ENCODE data around the gene CRTAC1.
A peak's percentile ranks its signal among the peaks of the same experiment; 100 is the strongest.
"Not testable (repeated sequence)": the region's sequence is repeated elsewhere in the genome, so short reads cannot be mapped to it uniquely, and the experiment has no call there.

Gene CRTAC1

DNA sequence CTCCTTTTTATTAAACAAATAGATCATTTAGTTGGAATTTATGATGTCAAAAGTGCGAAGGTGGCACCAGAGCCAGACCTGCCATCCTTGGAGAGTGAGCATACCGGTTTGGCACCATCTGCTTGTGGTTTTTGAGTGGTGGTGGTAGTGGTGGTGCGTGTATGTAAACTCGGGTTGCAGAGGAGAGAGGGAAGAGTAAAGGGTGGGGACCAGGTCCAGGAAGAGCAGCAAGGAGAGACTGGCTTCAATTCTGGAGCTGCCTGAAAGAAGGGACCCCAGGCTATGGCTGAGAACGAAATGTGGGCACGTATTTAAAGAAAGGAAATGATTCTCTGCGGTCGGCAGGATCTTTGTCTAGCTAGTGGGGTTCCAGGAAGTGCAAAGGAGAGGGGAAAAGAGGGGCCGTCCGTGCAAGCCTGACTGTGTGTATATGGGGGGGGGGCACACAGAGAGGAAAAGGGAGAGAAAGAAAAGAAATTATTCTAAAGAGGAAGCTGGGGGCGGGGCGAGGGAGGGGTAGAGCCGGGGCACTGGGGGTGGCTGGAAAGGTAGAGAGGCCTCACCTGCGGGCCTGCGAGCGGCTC lies 181.2 kb downstream of the CRTAC1 start:
- H2AFZ ChIP-seq (ENCODE audit: low read depth, low read length): no peak overlapping the region
- no peaks in the 10 kb centered on the region for H3K36me3 ChIP-seq (ENCODE audit: control insufficient read depth in 1 of 2, insufficient read depth in 2 of 2, low read depth in 1 of 2, low read length in 2 of 2)
- no peaks in the 10 kb centered on the region for H3K79me1 ChIP-seq (replicated peaks; ENCODE audit: low read length, poor library complexity, severe bottlenecking)
- no peak for DNase-seq
- H3K4ac ChIP-seq (ENCODE audit: low read depth in 1 of 2, low read length in 2 of 2): no peak overlapping the region
- peak overlapping the region; percentile 88 for H3K4me2 ChIP-seq (ENCODE audit: low read length, poor library complexity, severe bottlenecking)
- no peaks in the 10 kb centered on the region for H3K9me3 ChIP-seq (ENCODE audit: control insufficient read depth, low read length)
- H3K4me3 ChIP-seq (ENCODE audit: insufficient read depth in 1 of 2, low read depth in 1 of 2, low read length in 2 of 2): peak overlapping the region; percentile 48 to 56
- H2BK15ac ChIP-seq (ENCODE audit: low read depth, poor library complexity, severe bottlenecking): no peak overlapping the region
- no peak overlapping the region for H4K8ac ChIP-seq (ENCODE audit: low read length)
- H3K14ac ChIP-seq (ENCODE audit: low read length in 2 of 2): peak overlapping the region in 1 of 2 experiments; percentile 7
- H3K4me1 ChIP-seq (ENCODE audit: control insufficient read depth, insufficient read depth, low read depth, low read length): peaks cover 11% of the 10 kb centered on the region
- H3K9ac ChIP-seq (ENCODE audit: low read length): no peak overlapping the region
- no peak overlapping the region for H2AK5ac ChIP-seq (ENCODE audit: low read length, severe bottlenecking)
- H2BK12ac ChIP-seq (ENCODE audit: low read length in 2 of 2): no peak overlapping the region
- H2BK5ac ChIP-seq (ENCODE audit: low read depth, low read length, poor library complexity, severe bottlenecking): no peak overlapping the region
- no peak overlapping the region for H2BK120ac ChIP-seq (ENCODE audit: low read depth, low read length)
- H3K27me3 ChIP-seq (ENCODE audit: control insufficient read depth in 1 of 2, insufficient read depth in 1 of 2, low read length in 2 of 2): peaks cover 58 to 75% of the 10 kb centered on the region in 2 experiments
- WGBS: 12% methylated on average over 16 of the region's 16 CpGs
- no peak overlapping the region for H3K27ac ChIP-seq (ENCODE audit: low read length, poor library complexity, severe bottlenecking)
- H3K23ac ChIP-seq (ENCODE audit: low read length in 2 of 2): no peak overlapping the region
- no peak overlapping the region for H4K91ac ChIP-seq (ENCODE audit: low read length)
- no peak overlapping the region for H3K18ac ChIP-seq (ENCODE audit: low read depth in 1 of 2, low read length in 2 of 2)

DNA sequence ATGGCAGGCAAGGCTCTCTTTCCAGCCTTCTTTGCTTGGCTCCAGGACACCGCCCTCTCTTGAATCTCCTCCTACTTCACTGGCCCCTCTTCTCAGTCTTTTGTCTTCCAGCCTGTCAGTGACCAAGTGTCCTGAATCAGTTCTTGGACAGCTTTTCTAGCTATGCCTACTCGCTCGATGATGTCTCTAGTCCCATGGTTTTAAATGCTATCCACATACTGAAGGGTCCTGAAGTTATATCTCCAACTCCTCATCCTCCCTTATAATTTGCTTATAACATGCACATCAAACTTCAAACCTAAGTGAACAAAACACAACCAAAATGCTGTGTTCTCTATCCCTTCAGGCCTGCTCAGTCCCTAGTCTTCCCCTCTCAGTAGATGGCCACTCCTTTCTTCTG lies 185.7 kb downstream of the CRTAC1 start:
- Histone ChIP-seq H2AFZ (ENCODE audit: low read depth, low read length) (no peak overlapping the region), H3K18ac (ENCODE audit: low read depth in 1 of 2, low read length in 2 of 2) (no peak overlapping the region), H4K91ac (ENCODE audit: low read length) (no peak overlapping the region), H3K9me3 (ENCODE audit: control insufficient read depth, low read length) (no peaks in the 10 kb centered on the region), H4K8ac (ENCODE audit: low read length) (no peak overlapping the region), H2BK15ac (ENCODE audit: low read depth, poor library complexity, severe bottlenecking) (no peak overlapping the region), H3K4me3 (ENCODE audit: insufficient read depth in 1 of 2, low read depth in 1 of 2, low read length in 2 of 2) (no peak overlapping the region), H3K36me3 (ENCODE audit: control insufficient read depth in 1 of 2, insufficient read depth in 2 of 2, low read depth in 1 of 2, low read length in 2 of 2) (no peaks in the 10 kb centered on the region), H3K9ac (ENCODE audit: low read length) (no peak overlapping the region), H3K4ac (ENCODE audit: low read depth in 1 of 2, low read length in 2 of 2) (no peak overlapping the region), H2BK120ac (ENCODE audit: low read depth, low read length) (no peak overlapping the region), H3K23ac (ENCODE audit: low read length in 2 of 2) (no peak overlapping the region), H2BK12ac (ENCODE audit: low read length in 2 of 2) (no peak overlapping the region), H3K4me1 (ENCODE audit: control insufficient read depth, insufficient read depth, low read depth, low read length) (peaks cover 12% of the 10 kb centered on the region), H3K27ac (ENCODE audit: low read length, poor library complexity, severe bottlenecking) (no peak overlapping the region), H3K27me3 (ENCODE audit: control insufficient read depth in 1 of 2, insufficient read depth in 1 of 2, low read length in 2 of 2) (peaks cover 18 to 43% of the 10 kb centered on the region in 2 experiments), H2AK5ac (ENCODE audit: low read length, severe bottlenecking) (no peak overlapping the region), H3K79me1 (replicated peaks; ENCODE audit: low read length, poor library complexity, severe bottlenecking) (no peaks in the 10 kb centered on the region), H3K14ac (ENCODE audit: low read length in 2 of 2) (no peak overlapping the region), H2BK5ac (ENCODE audit: low read depth, low read length, poor library complexity, severe bottlenecking) (no peak overlapping the region), H3K4me2 (ENCODE audit: low read length, poor library complexity, severe bottlenecking) (no peak overlapping the region)
- whole genome bisulfite sequencing: 92% methylated on average over 3 of the region's 3 CpGs
- DNase-seq: no peak

DNA sequence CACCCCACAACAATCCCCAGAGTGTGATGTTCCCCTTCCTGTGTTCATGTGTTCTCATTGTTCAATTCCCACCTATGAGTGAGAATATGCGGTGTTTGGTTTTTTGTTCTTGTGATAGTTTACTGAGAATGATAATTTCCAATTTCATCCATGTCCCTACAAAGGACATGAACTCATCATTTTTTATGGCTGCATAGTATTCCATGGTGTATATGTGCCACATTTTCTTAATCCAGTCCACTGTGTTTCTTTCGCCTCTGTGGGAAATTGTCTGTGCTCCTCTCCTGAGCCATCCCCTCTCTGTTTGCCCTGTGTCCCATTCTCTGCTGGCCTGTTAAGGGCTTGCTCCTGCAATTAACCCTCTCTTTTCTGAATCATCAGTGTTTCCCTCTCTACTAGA lies 186.4 kb downstream of the CRTAC1 start:
- H3K4me3 ChIP-seq (ENCODE audit: insufficient read depth in 1 of 2, low read depth in 1 of 2, low read length in 2 of 2); H2BK12ac ChIP-seq (ENCODE audit: low read length in 2 of 2); H3K79me1 ChIP-seq (replicated peaks; ENCODE audit: low read length, poor library complexity, severe bottlenecking); H3K23ac ChIP-seq (ENCODE audit: low read length in 2 of 2); H4K91ac ChIP-seq (ENCODE audit: low read length); H2AFZ ChIP-seq (ENCODE audit: low read depth, low read length); DNase-seq; H3K27ac ChIP-seq (ENCODE audit: low read length, poor library complexity, severe bottlenecking); H3K4me1 ChIP-seq (ENCODE audit: control insufficient read depth, insufficient read depth, low read depth, low read length); H3K14ac ChIP-seq (ENCODE audit: low read length in 2 of 2); H3K36me3 ChIP-seq (ENCODE audit: control insufficient read depth in 1 of 2, insufficient read depth in 2 of 2, low read depth in 1 of 2, low read length in 2 of 2); H2BK120ac ChIP-seq (ENCODE audit: low read depth, low read length); H2AK5ac ChIP-seq (ENCODE audit: low read length, severe bottlenecking); H2BK5ac ChIP-seq (ENCODE audit: low read depth, low read length, poor library complexity, severe bottlenecking); H3K4ac ChIP-seq (ENCODE audit: low read depth in 1 of 2, low read length in 2 of 2); H3K18ac ChIP-seq (ENCODE audit: low read depth in 1 of 2, low read length in 2 of 2); H3K9me3 ChIP-seq (ENCODE audit: control insufficient read depth, low read length); H2BK15ac ChIP-seq (ENCODE audit: low read depth, poor library complexity, severe bottlenecking); H4K8ac ChIP-seq (ENCODE audit: low read length); H3K9ac ChIP-seq (ENCODE audit: low read length); H3K4me2 ChIP-seq (ENCODE audit: low read length, poor library complexity, severe bottlenecking): not testable (repeated sequence)
- H3K27me3 ChIP-seq (ENCODE audit: control insufficient read depth in 1 of 2, insufficient read depth in 1 of 2, low read length in 2 of 2): peaks cover 14 to 40% of the 10 kb centered on the region in 2 experiments
- 94% methylated on average over 1 of the region's 2 CpGs for WGBS

DNA sequence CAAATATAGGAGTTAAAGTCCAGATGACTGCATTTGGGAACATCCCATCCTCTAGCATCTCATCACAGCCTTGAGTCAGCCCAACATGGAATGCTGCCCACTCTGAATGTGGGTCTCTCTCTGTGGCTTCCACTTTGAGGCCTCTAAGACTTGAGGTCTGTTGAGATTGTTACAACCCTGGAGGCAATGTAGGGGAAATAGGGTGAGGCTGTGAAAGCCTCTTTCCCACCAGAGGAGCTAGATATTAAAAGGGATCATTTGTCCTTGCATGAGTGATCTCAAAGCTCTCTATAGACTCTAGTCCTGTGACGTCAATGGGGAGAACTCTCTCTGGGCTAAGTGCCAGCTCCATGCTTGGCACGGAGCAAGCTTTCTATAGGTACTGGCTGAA lies 187.1 kb downstream of the CRTAC1 start:
- Histone ChIP-seq H3K18ac (ENCODE audit: low read depth in 1 of 2, low read length in 2 of 2) (no peak overlapping the region), H3K9ac (ENCODE audit: low read length) (no peak overlapping the region), H3K23ac (ENCODE audit: low read length in 2 of 2) (no peak overlapping the region), H2BK15ac (ENCODE audit: low read depth, poor library complexity, severe bottlenecking) (no peak overlapping the region), H3K4me3 (ENCODE audit: insufficient read depth in 1 of 2, low read depth in 1 of 2, low read length in 2 of 2) (no peak overlapping the region), H3K4me1 (ENCODE audit: control insufficient read depth, insufficient read depth, low read depth, low read length) (peaks cover 6% of the 10 kb centered on the region), H2BK120ac (ENCODE audit: low read depth, low read length) (no peak overlapping the region), H3K4me2 (ENCODE audit: low read length, poor library complexity, severe bottlenecking) (no peak overlapping the region), H3K4ac (ENCODE audit: low read depth in 1 of 2, low read length in 2 of 2) (no peak overlapping the region), H2AFZ (ENCODE audit: low read depth, low read length) (no peak overlapping the region), H4K91ac (ENCODE audit: low read length) (no peak overlapping the region), H3K27ac (ENCODE audit: low read length, poor library complexity, severe bottlenecking) (no peak overlapping the region), H3K14ac (ENCODE audit: low read length in 2 of 2) (no peak overlapping the region), H3K27me3 (ENCODE audit: control insufficient read depth in 1 of 2, insufficient read depth in 1 of 2, low read length in 2 of 2) (peaks cover 12 to 35% of the 10 kb centered on the region in 2 experiments), H3K36me3 (ENCODE audit: control insufficient read depth in 1 of 2, insufficient read depth in 2 of 2, low read depth in 1 of 2, low read length in 2 of 2) (no peaks in the 10 kb centered on the region), H3K79me1 (replicated peaks; ENCODE audit: low read length, poor library complexity, severe bottlenecking) (no peaks in the 10 kb centered on the region), H4K8ac (ENCODE audit: low read length) (no peak overlapping the region), H3K9me3 (ENCODE audit: control insufficient read depth, low read length) (no peaks in the 10 kb centered on the region), H2AK5ac (ENCODE audit: low read length, severe bottlenecking) (no peak overlapping the region), H2BK12ac (ENCODE audit: low read length in 2 of 2) (no peak overlapping the region), H2BK5ac (ENCODE audit: low read depth, low read length, poor library complexity, severe bottlenecking) (no peak overlapping the region)
- WGBS: 79% methylated on average over 2 of the region's 2 CpGs
- DNase-seq: no peak

Data from mesenchymal stem cell (in vitro differentiated cells and primary cell).